HG02973 (cell line): ENCODE results near the gene DCST1.
A peak's percentile ranks its signal among the peaks of the same experiment; 100 is the strongest.

ENCODE experiments used
- ATAC-seq: cut with Tn5 transposase; IDR thresholded peaks from one replicate; pipeline ENCODE4 v1.9.1; 2021; ENCODE audit warnings: moderate library complexity; ENCODE audit not compliant: unreplicated experiment

Gene DCST1

GRCh38 chr1:155030899-155031298 is 2.7 kb upstream of the DCST1 start:
- ATAC-seq: no peak

- no peak for ATAC-seq
These were observed 738 bp upstream of the DCST1 start for GRCh38 chr1:155032886-155033285.

GRCh38 chr1:155034318-155035208 is 939 bp downstream of the DCST1 start:
- no peak for ATAC-seq

GRCh38 chr1:155035936-155036335 is 2.3 kb downstream of the DCST1 start:
- ATAC-seq: no peak

GRCh38 chr1:155037043-155037442 is 3.4 kb downstream of the DCST1 start:
- no peak for ATAC-seq

- ATAC-seq: no peak
These were observed 4.3 kb downstream of the DCST1 start for GRCh38 chr1:155037851-155038441.

- no peak for ATAC-seq
These were observed 5.1 kb downstream of the DCST1 start for GRCh38 chr1:155038602-155039307.

GRCh38 chr1:155039308-155039669 is 5.7 kb downstream of the DCST1 start:
- ATAC-seq: no peak

GRCh38 chr1:155040358-155041093 is 6.9 kb downstream of the DCST1 start:
- no peak for ATAC-seq

GRCh38 chr1:155042789-155043188 is 9.2 kb downstream of the DCST1 start:
- no peak for ATAC-seq

- ATAC-seq: no peak
These were observed 9.7 kb downstream of the DCST1 start for GRCh38 chr1:155043301-155043702.

GRCh38 chr1:155043793-155044192 is 10.2 kb downstream of the DCST1 start:
- no peak for ATAC-seq

GRCh38 chr1:155044365-155044764 is 10.7 kb downstream of the DCST1 start:
- ATAC-seq: no peak

GRCh38 chr1:155044812-155045657 is 11.4 kb downstream of the DCST1 start:
- no peak for ATAC-seq

GRCh38 chr1:155048449-155049334 is 15.1 kb downstream of the DCST1 start:
- no peak for ATAC-seq

- ATAC-seq: no peak
These were observed 16.3 kb downstream of the DCST1 start for GRCh38 chr1:155049651-155050559.

- peak; percentile 55 for ATAC-seq
These were observed 17.1 kb downstream of the DCST1 start, which contains the start of gene ADAM15 for GRCh38 chr1:155050560-155051341. ADAM15 (plus strand) TSS chr1:155051316; CDS start chr1:155051387, 71 bp downstream.
